Mammary epithelial cell (primary cell): ENCODE results near the gene ACP5.

Experiments used
- CTCF ChIP-seq, 2 donors: IDR thresholded peaks in 1 of 2; conservative IDR thresholded peaks in 1 of 2; 2 replicates each; pipeline ENCODE4 v1.5.1; 2011 to 2012; ENCODE audit warnings: inconsistent platforms in 2 of 2, low read length in 2 of 2, mild to moderate bottlenecking in 2 of 2, control low read depth in 1 of 2, low read depth in 1 of 2; ENCODE audit not compliant: insufficient read depth in 1 of 2; ENCODE audit errors: extremely low read depth in 1 of 2
- EZH2 ChIP-seq: IDR thresholded peaks from 2 replicates; pipeline ENCODE4 v1.6.1; 2012; ENCODE audit warnings: low read length, inconsistent platforms, borderline replicate concordance

DNA sequence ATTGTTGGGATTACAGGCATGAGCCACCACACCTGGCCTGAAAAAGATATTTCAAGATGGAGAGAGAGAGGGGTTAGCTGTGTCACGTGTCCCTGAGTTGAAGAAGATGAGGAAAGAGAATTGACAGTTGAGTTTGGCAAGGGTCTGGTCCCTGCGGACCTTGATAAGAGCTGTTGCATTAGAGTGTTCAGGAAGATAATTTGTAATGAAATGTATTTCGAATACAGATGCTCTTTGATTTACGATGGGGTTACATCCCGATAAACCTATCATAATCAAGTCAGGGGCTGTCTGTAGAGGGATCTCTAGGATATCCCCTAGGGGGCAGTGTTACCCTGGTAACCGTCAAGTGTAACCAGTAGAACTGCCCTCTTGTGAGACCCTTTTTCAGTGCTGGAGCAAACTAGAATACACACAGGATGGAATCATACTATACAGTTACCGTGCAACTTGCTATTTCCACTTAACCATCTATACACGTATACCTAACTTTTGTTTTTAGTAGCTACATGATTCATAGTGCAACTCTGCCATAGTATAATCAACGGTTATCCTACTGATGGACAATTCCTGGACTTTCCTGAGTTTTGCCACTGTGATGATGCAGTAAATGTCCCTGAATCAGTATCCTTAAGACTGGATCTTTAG is 16.9 kb downstream of the ACP5 start:
- peak; percentile 57 to 68 for TF ChIP-seq CTCF (conservative IDR thresholded peaks at IDR 0.05 in 1 of 2, IDR thresholded peaks at IDR 0.05 in 1 of 2; ENCODE audit: extremely low read depth in 1 of 2, insufficient read depth in 1 of 2, low read depth in 1 of 2, low read length in 2 of 2)
- no peak for TF ChIP-seq EZH2
